ENCODE data around the gene GPATCH2L.

- TF ChIP-seq CTCF (IDR thresholded peaks at IDR 0.05; ENCODE audit: low read depth, low read length, poor library complexity, severe bottlenecking) (no peak), EZH2phosphoT487 (IDR thresholded peaks at IDR 0.05; ENCODE audit: borderline replicate concordance, low read length) (no peak)
Measured at GRCh38 chr14:76262641-76263040, 110.9 kb downstream of the GPATCH2L start.
